Osteoblast (primary cell): ENCODE results near the gene AADAT. TPM values are rescaled to one million over a fixed set of nuclear protein-coding genes. Genes with fewer than 3 reads are reported as not detected.

Experiments
- DNase-seq: peaks from one replicate; pipeline ENCODE4 v3.0.0; 2011; ENCODE audit warnings: low spot score, mixed read lengths; ENCODE audit not compliant: insufficient read length; ENCODE audit errors: missing footprints
- H2AFZ ChIP-seq: 2 replicates; pipeline ENCODE4 v1.6.0; 2011; ENCODE audit warnings: mild to moderate bottlenecking, low read length
- H3K27ac ChIP-seq: 2 replicates; pipeline ENCODE4 v1.5.1; 2011; ENCODE audit warnings: mild to moderate bottlenecking, low read depth, low read length, moderate library complexity
- H3K27me3 ChIP-seq: 2 replicates; pipeline ENCODE4 v1.6.0; 2012; ENCODE audit warnings: mild to moderate bottlenecking, control low read depth, inconsistent platforms, low read length, moderate library complexity; ENCODE audit not compliant: insufficient read depth
- H3K36me3 ChIP-seq: 2 replicates; pipeline ENCODE4 v1.5.1; 2011; ENCODE audit warnings: mild to moderate bottlenecking, low read length, control low read depth, moderate library complexity; ENCODE audit not compliant: insufficient read depth
- H3K4me1 ChIP-seq: 2 replicates; pipeline ENCODE4 v1.5.1; 2011; ENCODE audit warnings: mild to moderate bottlenecking, low read length, control low read depth, moderate library complexity; ENCODE audit not compliant: insufficient read depth
- H3K4me2 ChIP-seq: 2 replicates; pipeline ENCODE4 v1.6.0; 2011; ENCODE audit warnings: mild to moderate bottlenecking, low read length; ENCODE audit not compliant: insufficient read depth
- H3K4me3 ChIP-seq: fragments of 200-600 bp; sonication (generic); 3 replicates; pipeline ENCODE4 v1.5.1; 2012; ENCODE audit warnings: mild to moderate bottlenecking, low read length, inconsistent platforms; ENCODE audit not compliant: insufficient read depth
- H3K79me2 ChIP-seq: 2 replicates; pipeline ENCODE4 v1.6.0; 2012; ENCODE audit warnings: mild to moderate bottlenecking, low read length, control low read depth, inconsistent platforms; ENCODE audit not compliant: insufficient read depth
- H3K9me3 ChIP-seq: 2 replicates; pipeline ENCODE4 v1.5.1; 2011; ENCODE audit warnings: low read depth, low read length, control low read depth
- H4K20me1 ChIP-seq: 2 replicates; pipeline ENCODE4 v1.6.0; 2012; ENCODE audit warnings: mild to moderate bottlenecking, low read length, control low read depth; ENCODE audit not compliant: insufficient read depth
- CTCF ChIP-seq: IDR thresholded peaks from 2 replicates; pipeline ENCODE4 v1.5.1; 2011; ENCODE audit warnings: mild to moderate bottlenecking, low read depth, low read length, moderate library complexity; ENCODE audit errors: extremely low read depth
- total RNA-seq: library from RNA; depleted of rRNA; stranded (reverse); fragments of >200 nt; gene quantifications from 2 replicates; pipeline ENCODE4 v1.2.3, GENCODE V29; 2012

The AADAT gene
- total RNA-seq, 1 donor = 4.0 TPM

GRCh38 chr4:170111085-170111484 lies 21.3 kb upstream of the AADAT start:
- Histone ChIP-seq H3K9me3 (no peaks in the 10 kb centered on the region), H3K27me3 (no peaks in the 10 kb centered on the region), H3K4me1 (peaks cover 11% of the 10 kb centered on the region), H3K27ac (no peak overlapping the region), H3K4me2 (no peak overlapping the region), H2AFZ (no peak overlapping the region), H4K20me1 (no peaks in the 10 kb centered on the region), H3K4me3 (no peak overlapping the region), H3K79me2 (no peaks in the 10 kb centered on the region), H3K36me3 (no peaks in the 10 kb centered on the region)
- TF ChIP-seq CTCF = no peak
- DNase-seq = no peak

DNA sequence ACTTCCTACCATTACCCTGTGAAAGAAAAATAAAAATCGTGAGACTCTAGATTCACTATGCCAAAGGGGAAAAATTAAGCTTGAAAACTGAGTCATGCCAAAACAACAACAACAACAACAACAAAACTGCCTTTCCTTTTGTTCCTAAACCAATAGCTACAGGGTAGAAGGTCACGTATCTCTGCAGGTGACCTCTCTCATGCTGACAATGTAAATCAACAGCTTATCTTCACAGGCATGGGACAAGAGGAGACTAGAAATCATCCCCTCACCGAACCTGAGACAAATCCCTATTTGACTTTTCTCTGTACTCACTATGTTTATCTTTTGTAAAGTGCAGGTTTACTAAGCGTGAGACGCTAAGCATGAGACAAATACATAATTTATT lies 20.5 kb upstream of the AADAT start:
- Histone ChIP-seq H3K27ac (no peak overlapping the region), H3K27me3 (no peaks in the 10 kb centered on the region), H3K79me2 (no peaks in the 10 kb centered on the region), H3K4me2 (peak overlapping the region; percentile 49), H2AFZ (no peak overlapping the region), H3K9me3 (no peaks in the 10 kb centered on the region), H3K4me3 (no peak overlapping the region), H3K4me1 (peaks cover 11% of the 10 kb centered on the region), H3K36me3 (no peaks in the 10 kb centered on the region), H4K20me1 (no peaks in the 10 kb centered on the region)
- DNase-seq = no peak
- no peak for TF ChIP-seq CTCF

DNA sequence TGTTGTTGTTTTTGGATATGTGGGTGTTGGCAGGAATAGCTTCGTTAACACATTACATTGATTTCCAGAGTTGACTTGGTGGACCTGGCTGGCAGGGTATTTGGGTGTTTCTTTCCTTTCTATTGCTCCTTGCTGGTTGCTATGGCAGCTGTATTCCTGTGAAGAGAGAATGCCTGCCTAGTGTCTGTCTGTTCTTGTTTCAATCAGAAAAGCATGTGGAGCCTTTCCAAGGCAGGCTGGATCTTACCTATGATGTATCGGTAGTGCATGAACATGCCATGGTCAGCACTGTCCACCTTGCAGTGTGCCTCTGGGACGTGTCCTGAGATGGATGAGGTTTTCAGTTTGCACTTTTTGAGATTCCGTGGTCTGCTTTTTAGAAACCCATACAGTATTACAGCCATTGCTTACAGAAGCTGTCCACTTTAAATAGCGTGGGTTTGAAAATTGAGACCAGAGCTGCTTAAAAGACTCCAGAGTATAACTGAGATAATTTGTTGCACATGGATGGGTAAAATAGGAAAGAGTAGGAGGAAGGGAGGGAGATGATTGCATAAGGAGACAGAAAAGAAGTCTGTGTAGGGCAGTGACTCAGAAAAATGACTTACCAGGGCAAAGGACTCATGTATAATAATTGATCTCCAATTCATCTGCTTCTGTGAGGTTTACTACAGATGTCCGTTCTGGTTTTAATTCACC lies 20.0 kb upstream of the AADAT start:
- Histone ChIP-seq H3K36me3 (no peaks in the 10 kb centered on the region), H3K79me2 (no peaks in the 10 kb centered on the region), H3K4me2 (peak overlapping the region; percentile 49), H3K4me1 (peaks cover 11% of the 10 kb centered on the region), H2AFZ (peak overlapping the region; percentile 20), H3K4me3 (peak overlapping the region; percentile 18), H4K20me1 (no peaks in the 10 kb centered on the region), H3K27ac (no peak overlapping the region), H3K27me3 (no peaks in the 10 kb centered on the region), H3K9me3 (no peaks in the 10 kb centered on the region)
- TF ChIP-seq CTCF = no peak
- DNase-seq = no peak

- no peaks in the 10 kb centered on the region for H3K36me3 ChIP-seq
- H3K79me2 ChIP-seq = no peaks in the 10 kb centered on the region
- no peak overlapping the region for H3K27ac ChIP-seq
- no peak for DNase-seq
- no peaks in the 10 kb centered on the region for H3K27me3 ChIP-seq
- H3K4me3 ChIP-seq = no peak overlapping the region
- H2AFZ ChIP-seq = peak overlapping the region; percentile 41
- H3K9me3 ChIP-seq = no peaks in the 10 kb centered on the region
- H3K4me1 ChIP-seq = peaks cover 11% of the 10 kb centered on the region
- no peaks in the 10 kb centered on the region for H4K20me1 ChIP-seq
- no peak for TF ChIP-seq CTCF
- no peak overlapping the region for H3K4me2 ChIP-seq
Observed at GRCh38 chr4:170106900-170107299, 17.1 kb upstream of the AADAT start.
